ENCODE data around the gene PTCH1. TPM values are rescaled to one million over a fixed set of nuclear protein-coding genes. Genes with fewer than 3 reads are reported as not detected.

PTCH1 gene
- polyA plus RNA-seq, 1 donor, result 7.3 TPM

GRCh38 chr9:95497772-95498171 is 19.0 kb downstream of the PTCH1 start:
- no peak for DNase-seq

GRCh38 chr9:95496687-95497086 is 20.1 kb downstream of the PTCH1 start:
- no peak for DNase-seq

GRCh38 chr9:95495961-95496360 is 20.8 kb downstream of the PTCH1 start:
- no peak for DNase-seq

- no peak for DNase-seq
Measured at GRCh38 chr9:95495529-95495928, 21.2 kb downstream of the PTCH1 start.

GRCh38 chr9:95494416-95495371 is 22.1 kb downstream of the PTCH1 start:
- DNase-seq, result no peak

- no peak for DNase-seq
Measured at GRCh38 chr9:95494022-95494415, 22.8 kb downstream of the PTCH1 start.

GRCh38 chr9:95493402-95493801 is 23.4 kb downstream of the PTCH1 start:
- DNase-seq, result no peak

GRCh38 chr9:95491543-95492320 is 25.0 kb downstream of the PTCH1 start:
- DNase-seq, result no peak

- no peak for DNase-seq
Measured at GRCh38 chr9:95488954-95489353, 27.8 kb downstream of the PTCH1 start.

- DNase-seq, result no peak
Measured at GRCh38 chr9:95486318-95486717, 30.5 kb downstream of the PTCH1 start.

GRCh38 chr9:95484225-95484624 is 32.5 kb downstream of the PTCH1 start:
- DNase-seq, result no peak

- DNase-seq, result no peak
Measured at GRCh38 chr9:95483431-95483830, 33.3 kb downstream of the PTCH1 start.

- no peak for DNase-seq
Measured at GRCh38 chr9:95482621-95483020, 34.1 kb downstream of the PTCH1 start.

- DNase-seq, result no peak
Measured at GRCh38 chr9:95481000-95481399, 35.8 kb downstream of the PTCH1 start.

GRCh38 chr9:95480346-95480745 is 36.4 kb downstream of the PTCH1 start:
- no peak for DNase-seq

GRCh38 chr9:95479330-95479729 is 37.4 kb downstream of the PTCH1 start:
- no peak for DNase-seq

GRCh38 chr9:95478335-95478734 is 38.4 kb downstream of the PTCH1 start:
- DNase-seq, result no peak

- no peak for DNase-seq
Measured at GRCh38 chr9:95477885-95478284, 38.9 kb downstream of the PTCH1 start.

GRCh38 chr9:95477441-95477840 is 39.3 kb downstream of the PTCH1 start:
- no peak for DNase-seq

GRCh38 chr9:95468791-95469190 is 48.0 kb downstream of the PTCH1 start:
- DNase-seq, result no peak

GRCh38 chr9:95465115-95465514 is 51.7 kb downstream of the PTCH1 start:
- no peak for DNase-seq

- no peak for DNase-seq
Measured at GRCh38 chr9:95463148-95464060, 53.4 kb downstream of the PTCH1 start.

All from hindlimb muscle (tissue), 1 donor.